ENCODE results near the gene LINC01488. TPM values are rescaled to one million over a fixed set of nuclear protein-coding genes. Genes with fewer than 3 reads are reported as not detected.

Gene LINC01488
- total RNA-seq, 4 donors from 2014 or later, result not detected

GRCh38 chr11:69504127-69504526, 22.7 kb downstream of the LINC01488 start:
- no peak for TF ChIP-seq CTCF (IDR thresholded peaks at IDR 0.05; ENCODE audit: low read depth)

DNA sequence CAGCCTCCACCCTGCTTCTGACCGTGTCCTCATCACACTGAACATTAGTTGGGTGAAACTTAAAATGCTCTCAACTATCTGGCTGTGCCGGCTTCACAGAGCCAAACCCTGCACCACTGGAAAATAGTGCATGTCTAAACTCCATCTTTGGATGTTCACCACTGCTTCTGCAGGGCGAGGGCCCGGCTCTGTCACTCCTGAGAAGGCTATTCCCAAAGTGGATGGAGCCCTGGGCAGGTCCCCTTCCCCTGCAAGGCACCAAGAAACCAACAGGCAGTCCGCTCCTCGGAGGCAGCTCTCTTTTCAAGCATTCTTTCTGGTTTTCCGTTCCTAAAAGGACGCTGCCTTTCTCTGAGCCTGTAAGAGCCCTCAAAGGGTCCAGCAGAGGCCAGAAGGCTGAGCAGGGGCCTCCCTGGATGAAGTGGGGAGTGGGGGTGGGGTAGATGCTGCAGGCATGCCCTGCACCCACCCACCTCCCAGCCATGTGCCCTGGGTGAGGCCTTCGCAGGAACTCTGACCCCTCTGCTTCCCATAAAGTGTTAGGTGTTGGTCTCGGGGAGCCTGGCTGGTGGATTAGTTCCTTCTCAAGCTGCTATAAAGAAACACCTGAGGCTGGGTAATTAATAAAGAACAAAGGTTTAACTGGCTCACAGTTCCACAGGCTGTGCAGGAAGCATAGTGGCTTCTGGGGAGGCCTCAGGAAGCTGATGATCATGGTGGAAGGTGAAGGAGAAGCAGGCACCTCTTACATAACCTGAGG, 23.3 kb downstream of the LINC01488 start:
- TF ChIP-seq CTCF (IDR thresholded peaks at IDR 0.05; ENCODE audit: low read depth), result no peak

- TF ChIP-seq CTCF (IDR thresholded peaks at IDR 0.05; ENCODE audit: low read depth), result no peak
Observed at GRCh38 chr11:69508974-69509373, 27.5 kb downstream of the LINC01488 start.

GRCh38 chr11:69509381-69509780, 27.9 kb downstream of the LINC01488 start:
- no peak for TF ChIP-seq CTCF (IDR thresholded peaks at IDR 0.05; ENCODE audit: low read depth)

GRCh38 chr11:69509846-69510390, 28.5 kb downstream of the LINC01488 start:
- TF ChIP-seq CTCF (IDR thresholded peaks at IDR 0.05; ENCODE audit: low read depth), result no peak

DNA sequence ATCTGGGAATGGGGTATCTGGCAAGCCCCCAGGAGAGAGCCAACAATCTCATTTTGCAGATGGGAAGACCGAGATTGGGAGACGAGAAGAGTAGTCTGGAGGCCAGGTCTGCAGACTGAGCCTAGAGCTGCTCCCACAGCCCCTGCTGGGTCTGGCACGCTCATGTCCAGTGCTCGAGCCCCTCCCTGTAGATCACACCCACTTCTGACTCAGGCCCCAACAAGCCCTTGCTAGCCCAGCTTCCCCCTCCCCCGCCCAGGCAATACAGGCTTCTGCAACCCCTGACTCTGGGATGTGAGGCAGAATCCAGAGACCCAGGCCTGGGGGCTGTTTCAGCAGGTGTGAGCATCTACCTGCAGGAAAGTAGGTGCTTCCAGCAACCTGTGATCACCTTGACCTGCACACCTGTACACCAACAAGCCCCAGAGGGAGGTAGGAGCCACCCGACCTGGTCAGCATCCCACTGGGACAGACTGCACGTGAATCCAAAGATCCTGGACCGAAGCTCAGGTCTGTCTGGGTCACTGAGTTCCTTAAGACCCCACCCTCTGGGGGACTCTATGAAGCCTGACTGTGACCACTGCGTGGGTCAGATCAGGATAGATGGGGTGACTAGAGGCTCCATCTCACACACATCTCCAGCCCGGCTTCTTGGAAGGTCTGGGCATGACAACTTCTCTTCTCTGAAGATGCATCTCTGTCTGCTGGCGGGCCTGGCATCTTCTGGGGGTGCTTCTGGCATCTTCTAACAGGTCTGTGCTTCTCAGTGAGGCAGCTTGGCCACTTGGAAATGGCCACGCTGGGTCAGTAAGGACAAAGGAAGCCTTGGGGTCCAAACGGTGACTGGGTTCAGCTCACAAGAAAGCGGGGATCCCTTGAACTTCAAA, 29.3 kb downstream of the LINC01488 start:
- no peak for TF ChIP-seq CTCF (IDR thresholded peaks at IDR 0.05; ENCODE audit: low read depth)

All from subcutaneous adipose tissue (tissue), 4 donors.